MCF 10A (cell line): ENCODE measurements around the gene QKI. TPM values are rescaled to one million over a fixed set of nuclear protein-coding genes. Genes with fewer than 3 reads are reported as not detected.

Experiments used
- BruUV-seq: library from RNA; stranded (reverse); fragments of 400-500 nt; replicated peaks from 2 replicates; lab custom pipeline; 2021; lab: Mats Ljungman, UMichigan
- CTCF ChIA-PET: fragments of 300-600 bp; sonication (Branson Sonifier 250); formaldehyde crosslinking; extraction: SDS; loops from one replicate; lab custom pipeline; 2021; ENCODE audit warnings: antibody characterized with exemption, inconsistent platforms; lab: Yijun Ruan, JAX
- POLR2A ChIA-PET: fragments of 300-600, 350-650 bp; sonication (Branson Sonifier 250); formaldehyde crosslinking; extraction: SDS; loops from one replicate; lab custom pipeline; 2020; ENCODE audit warnings: antibody characterized with exemption, inconsistent platforms; lab: Yijun Ruan, JAX
- DNase-seq: peaks from one replicate; pipeline ENCODE4 v3.0.0-alpha.2; 2018; ENCODE audit not compliant: unreplicated experiment
- H3K27ac Mint-ChIP-seq: one replicate; pipeline ENCODE4 v1.8.0; 2022; ENCODE audit warnings: mild to moderate bottlenecking, low read depth, mixed read lengths; ENCODE audit not compliant: unreplicated experiment
- H3K27me3 Mint-ChIP-seq: one replicate; pipeline ENCODE4 v1.8.0; 2022; ENCODE audit warnings: mixed read lengths; ENCODE audit not compliant: insufficient read depth, unreplicated experiment
- H3K36me3 Mint-ChIP-seq: one replicate; pipeline ENCODE4 v1.8.0; 2022; ENCODE audit warnings: mild to moderate bottlenecking, moderate library complexity, mixed read lengths; ENCODE audit not compliant: insufficient read depth, unreplicated experiment
- H3K4me1 Mint-ChIP-seq: one replicate; pipeline ENCODE4 v1.8.0; 2022; ENCODE audit warnings: mixed read lengths; ENCODE audit not compliant: insufficient read depth, unreplicated experiment
- H3K4me3 Mint-ChIP-seq: one replicate; pipeline ENCODE4 v1.8.0; 2022; ENCODE audit warnings: mild to moderate bottlenecking, moderate library complexity, mixed read lengths; ENCODE audit not compliant: unreplicated experiment
- H3K9me3 Mint-ChIP-seq: one replicate; pipeline ENCODE4 v1.8.0; 2022; ENCODE audit warnings: mixed read lengths; ENCODE audit not compliant: unreplicated experiment
- intact Hi-C: fragments of 100-400 bp; cut with micrococcal nuclease; formaldehyde crosslinking; loops from 2 replicates; pipeline ENCODE4 v1.14.1; 2022
- total RNA-seq: library from RNA; stranded (reverse); gene quantifications from 2 replicates; pipeline ENCODE4 v1.2.3, GENCODE V29; 2022
- TF ChIP-seq, protein P1 (sequence below): fragments of 200-600 bp; IDR thresholded peaks from one replicate; pipeline ENCODE4 v1.8.0; 2022; ENCODE audit warnings: antibody characterized with exemption, mild to moderate bottlenecking; ENCODE audit not compliant: unreplicated experiment

QKI gene
- total RNA-seq, 1 experiment from 2014 or later = 272 TPM

GRCh38 chr6:163607792-163608191, 193.3 kb downstream of the QKI start:
- H3K27ac Mint-ChIP-seq = no peak overlapping the region
- no TSS peak for BruUV-seq
- H3K9me3 Mint-ChIP-seq = no peaks in the 10 kb centered on the region
- H3K4me1 Mint-ChIP-seq = no peaks in the 10 kb centered on the region
- CTCF ChIA-PET = interaction anchor here (0.6 kb wide), 1 partner anchor 76 kb away, joined by 3 read pairs; no protein-coding TSS in a partner anchor
- no peak overlapping the region for H3K4me3 Mint-ChIP-seq
- no peak for DNase-seq
- POLR2A ChIA-PET = no interaction called here
- H3K36me3 Mint-ChIP-seq = no peaks in the 10 kb centered on the region
- no peaks in the 10 kb centered on the region for H3K27me3 Mint-ChIP-seq
- TF ChIP-seq, protein P1, sequence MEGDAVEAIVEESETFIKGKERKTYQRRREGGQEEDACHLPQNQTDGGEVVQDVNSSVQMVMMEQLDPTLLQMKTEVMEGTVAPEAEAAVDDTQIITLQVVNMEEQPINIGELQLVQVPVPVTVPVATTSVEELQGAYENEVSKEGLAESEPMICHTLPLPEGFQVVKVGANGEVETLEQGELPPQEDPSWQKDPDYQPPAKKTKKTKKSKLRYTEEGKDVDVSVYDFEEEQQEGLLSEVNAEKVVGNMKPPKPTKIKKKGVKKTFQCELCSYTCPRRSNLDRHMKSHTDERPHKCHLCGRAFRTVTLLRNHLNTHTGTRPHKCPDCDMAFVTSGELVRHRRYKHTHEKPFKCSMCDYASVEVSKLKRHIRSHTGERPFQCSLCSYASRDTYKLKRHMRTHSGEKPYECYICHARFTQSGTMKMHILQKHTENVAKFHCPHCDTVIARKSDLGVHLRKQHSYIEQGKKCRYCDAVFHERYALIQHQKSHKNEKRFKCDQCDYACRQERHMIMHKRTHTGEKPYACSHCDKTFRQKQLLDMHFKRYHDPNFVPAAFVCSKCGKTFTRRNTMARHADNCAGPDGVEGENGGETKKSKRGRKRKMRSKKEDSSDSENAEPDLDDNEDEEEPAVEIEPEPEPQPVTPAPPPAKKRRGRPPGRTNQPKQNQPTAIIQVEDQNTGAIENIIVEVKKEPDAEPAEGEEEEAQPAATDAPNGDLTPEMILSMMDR = no peak
- intact Hi-C loops = no loop called here

- Mint-ChIP-seq H3K9me3 (no peaks in the 10 kb centered on the region), H3K27me3 (no peaks in the 10 kb centered on the region), H3K4me3 (no peak overlapping the region), H3K36me3 (no peaks in the 10 kb centered on the region), H3K27ac (no peak overlapping the region), H3K4me1 (no peaks in the 10 kb centered on the region)
- DNase-seq = no peak
- intact Hi-C loops = no loop called here
- POLR2A ChIA-PET = no interaction called here
- BruUV-seq = no TSS peak
- TF ChIP-seq, protein P1 = no peak
- CTCF ChIA-PET = interaction anchor here (0.6 kb wide), 1 partner anchor 76 kb away, joined by 3 read pairs; no protein-coding TSS in a partner anchor
These were observed 193.7 kb downstream of the QKI start for GRCh38 chr6:163608204-163608644.

DNA sequence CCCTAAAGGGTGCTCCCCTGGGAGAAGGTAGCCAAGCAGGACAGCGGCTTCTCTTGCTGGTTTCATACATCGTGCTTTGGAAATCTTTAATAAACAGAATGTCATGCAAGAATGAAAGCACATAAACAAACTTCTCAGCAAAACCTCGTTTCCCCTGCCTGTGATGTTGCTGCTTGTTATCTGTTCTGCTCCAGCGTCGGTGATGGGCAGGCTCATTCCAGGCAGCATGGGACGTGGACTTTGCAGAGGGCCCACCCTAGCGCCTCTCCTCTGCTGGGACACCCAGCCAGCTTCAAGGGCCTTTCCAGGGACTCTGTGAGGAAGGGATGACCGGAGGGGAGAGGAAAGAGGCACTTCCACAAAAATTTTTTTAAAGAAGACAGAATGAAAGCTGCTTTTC, 197.7 kb downstream of the QKI start:
- no peak overlapping the region for H3K27ac Mint-ChIP-seq
- H3K36me3 Mint-ChIP-seq = no peaks in the 10 kb centered on the region
- intact Hi-C loops = no loop called here
- TF ChIP-seq, protein P1 = no peak
- ChIA-PET POLR2A (interaction anchor here (0.7 kb wide), 1 partner anchor 37 kb away, joined by 3 read pairs; no protein-coding TSS in a partner anchor), CTCF (no interaction called here)
- no TSS peak for BruUV-seq
- H3K9me3 Mint-ChIP-seq = no peaks in the 10 kb centered on the region
- no peak overlapping the region for H3K4me3 Mint-ChIP-seq
- H3K4me1 Mint-ChIP-seq = no peaks in the 10 kb centered on the region
- DNase-seq = no peak
- H3K27me3 Mint-ChIP-seq = no peaks in the 10 kb centered on the region

DNA sequence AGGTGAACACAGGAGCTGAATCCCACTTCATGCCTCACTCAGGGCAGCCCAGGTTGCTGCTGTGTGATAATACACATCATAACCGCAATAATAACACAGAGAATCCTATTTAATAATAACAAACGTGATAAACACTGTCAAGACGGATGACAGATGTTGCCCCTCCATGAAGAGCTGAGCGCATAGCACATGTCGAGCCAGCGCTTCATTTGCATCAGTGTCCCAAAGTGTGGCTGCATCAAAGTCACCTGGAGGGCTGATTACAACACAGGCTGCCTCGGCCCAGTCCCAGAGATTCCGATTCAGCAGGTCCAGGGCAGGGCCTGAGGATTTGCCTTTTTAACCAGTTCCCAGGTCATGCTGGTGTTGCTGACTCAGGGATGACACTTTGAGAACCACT, 198.5 kb downstream of the QKI start:
- CTCF ChIA-PET = no interaction called here
- no peak for DNase-seq
- Mint-ChIP-seq H3K9me3 (no peaks in the 10 kb centered on the region), H3K4me1 (no peaks in the 10 kb centered on the region), H3K36me3 (no peaks in the 10 kb centered on the region), H3K4me3 (no peak overlapping the region), H3K27ac (no peak overlapping the region), H3K27me3 (no peaks in the 10 kb centered on the region)
- TF ChIP-seq, protein P1 = no peak
- POLR2A ChIA-PET = no interaction called here
- intact Hi-C loops = no loop called here
- BruUV-seq = no TSS peak
